ENCODE data around the gene CA10.

Gene CA10

GRCh38 chr17:51733166-51733565, 425.3 kb downstream of the CA10 start:
- no peak for DNase-seq (ENCODE audit: low read depth in 1 of 2, low spot score in 1 of 2)

GRCh38 chr17:51731941-51732722, 426.4 kb downstream of the CA10 start:
- DNase-seq (ENCODE audit: low read depth in 1 of 2, low spot score in 1 of 2) = no peak

DNA sequence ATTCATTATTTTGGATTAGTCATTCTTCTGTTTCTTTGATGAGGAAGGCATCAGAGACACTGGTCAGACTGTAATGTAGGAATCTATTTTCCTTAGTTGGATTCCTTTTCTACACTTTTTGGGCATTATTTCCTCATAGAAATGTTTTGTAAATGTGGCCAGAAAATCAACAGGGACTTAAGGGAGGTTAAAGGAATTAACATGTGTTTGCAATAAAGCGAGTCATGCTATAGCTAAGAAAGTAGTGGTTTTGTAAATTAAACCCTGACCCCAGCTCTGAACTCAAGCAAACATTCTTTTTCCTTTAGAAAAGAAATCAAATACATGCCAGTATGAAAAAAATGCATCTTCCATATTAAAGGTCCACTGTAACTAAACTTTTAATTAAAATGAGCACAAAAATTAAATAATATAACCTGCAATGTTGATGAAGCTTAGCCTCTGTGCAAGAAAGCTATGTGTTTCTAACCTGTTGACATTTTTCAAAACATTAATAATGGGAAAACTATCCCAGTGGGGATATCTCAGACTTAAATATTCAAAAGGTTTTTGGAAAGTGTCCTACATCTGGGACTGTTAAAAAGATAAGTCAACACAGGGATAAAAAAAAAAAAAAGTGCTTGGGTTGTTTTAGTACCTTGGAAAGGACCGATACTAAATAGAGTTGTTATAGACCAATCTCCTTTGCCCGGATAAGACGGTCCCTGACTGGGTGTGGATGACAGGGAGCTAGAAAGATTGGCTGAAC, 428.0 kb downstream of the CA10 start:
- no peak for DNase-seq (ENCODE audit: low read depth in 1 of 2, low spot score in 1 of 2)

GRCh38 chr17:51725185-51725584, 433.3 kb downstream of the CA10 start:
- no peak for DNase-seq (ENCODE audit: low read depth in 1 of 2, low spot score in 1 of 2)

DNA sequence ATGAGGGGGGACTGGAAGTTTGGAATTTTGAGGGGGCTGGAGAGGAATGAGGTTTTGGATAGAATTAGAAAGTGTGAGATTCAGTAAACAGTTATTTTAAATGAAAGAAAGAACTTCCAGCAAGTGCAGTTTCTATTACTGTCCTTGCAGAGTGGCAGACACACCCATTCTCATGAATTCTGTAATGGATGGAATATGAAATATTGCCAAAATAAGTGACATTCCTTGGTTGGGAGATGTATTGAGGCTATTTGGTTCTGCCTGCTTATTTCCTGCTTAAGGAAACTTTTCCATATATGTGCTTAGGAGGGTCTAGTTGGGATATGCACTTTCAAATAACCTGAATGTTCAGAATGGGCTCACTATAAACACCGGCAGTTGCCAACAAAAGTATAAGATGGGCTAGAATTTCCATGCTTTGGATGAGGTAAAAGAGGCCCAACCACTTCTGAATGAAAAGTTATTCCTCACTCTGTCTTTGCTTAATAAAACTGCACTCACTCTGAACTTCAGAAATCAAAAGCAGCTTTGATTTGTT, 434.4 kb downstream of the CA10 start:
- DNase-seq (ENCODE audit: low read depth in 1 of 2, low spot score in 1 of 2) = no peak

DNA sequence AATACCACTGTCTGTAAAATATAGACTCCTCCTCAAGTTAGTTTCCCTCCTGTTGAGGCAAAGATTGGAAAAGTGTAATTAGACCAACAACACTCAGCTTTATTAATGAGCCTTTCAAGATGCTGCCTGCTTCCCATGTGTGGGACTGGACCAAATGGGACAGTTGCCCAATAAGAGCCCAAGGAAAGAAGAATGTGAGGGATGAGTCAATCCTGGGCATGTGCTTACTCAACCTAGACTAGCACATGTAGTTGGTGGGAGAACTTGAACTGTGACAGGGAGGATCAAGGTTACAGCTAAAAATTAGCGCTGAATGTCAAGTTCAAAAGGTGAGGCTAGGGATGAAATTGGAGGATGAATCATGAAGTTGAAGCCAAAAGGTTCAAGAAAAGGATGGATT, 435.5 kb downstream of the CA10 start:
- no peak for DNase-seq (ENCODE audit: low read depth in 1 of 2, low spot score in 1 of 2)

GRCh38 chr17:51721730-51722129, 436.8 kb downstream of the CA10 start:
- DNase-seq (ENCODE audit: low read depth in 1 of 2, low spot score in 1 of 2) = no peak

GRCh38 chr17:51720439-51720838, 438.1 kb downstream of the CA10 start:
- no peak for DNase-seq (ENCODE audit: low read depth in 1 of 2, low spot score in 1 of 2)

- DNase-seq (ENCODE audit: low read depth in 1 of 2, low spot score in 1 of 2) = no peak
Measured at GRCh38 chr17:51718983-51719382, 439.5 kb downstream of the CA10 start.

- DNase-seq (ENCODE audit: low read depth in 1 of 2, low spot score in 1 of 2) = no peak
Measured at GRCh38 chr17:51711581-51711980, 446.9 kb downstream of the CA10 start.

GRCh38 chr17:51710634-51710979, 447.9 kb downstream of the CA10 start:
- DNase-seq (ENCODE audit: low read depth in 1 of 2, low spot score in 1 of 2) = no peak

DNA sequence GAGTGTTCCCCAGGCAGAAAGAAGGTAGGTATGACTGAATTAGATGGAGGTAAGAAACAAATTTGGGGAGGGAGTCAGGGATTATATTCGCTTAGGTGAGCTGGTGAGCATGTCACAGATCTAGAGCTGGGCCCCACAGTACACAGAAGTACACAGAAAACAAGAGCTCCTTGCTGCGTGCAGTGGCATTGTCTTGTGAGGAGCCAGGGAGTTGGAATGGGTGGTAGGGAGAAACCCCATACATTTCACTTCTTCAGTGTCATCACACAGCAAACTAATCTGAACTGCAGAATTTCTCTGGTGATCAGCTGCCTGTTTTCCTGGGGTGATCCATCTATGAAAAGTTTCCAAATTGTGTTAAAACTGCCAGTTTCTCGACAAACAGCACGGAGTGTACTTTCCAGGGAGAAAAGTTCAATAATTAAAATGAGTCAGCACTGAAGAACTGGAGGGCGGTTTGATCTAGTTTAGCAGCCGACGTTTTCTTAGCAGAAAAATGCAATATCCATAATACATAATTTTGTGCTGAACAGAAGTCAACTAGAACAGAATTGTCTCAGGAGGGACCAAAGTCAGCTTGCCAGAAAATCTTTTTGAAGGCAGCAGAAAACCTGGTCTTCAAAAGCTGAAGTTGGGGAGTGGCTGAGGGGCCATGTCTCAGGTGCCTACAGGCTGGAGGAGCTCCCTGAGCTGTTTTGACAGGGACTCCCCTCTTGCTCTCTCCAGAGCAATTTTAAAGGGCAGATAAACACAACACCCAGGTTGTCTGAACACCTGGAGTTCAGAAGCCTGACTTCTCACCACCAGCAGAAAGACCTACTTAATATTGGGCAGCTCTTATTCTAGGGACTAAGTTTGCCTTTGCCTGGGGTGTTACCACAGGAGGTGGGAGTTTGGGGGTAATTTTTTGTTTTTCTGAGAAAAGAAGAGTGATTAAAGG, 448.6 kb downstream of the CA10 start:
- DNase-seq (ENCODE audit: low read depth in 1 of 2, low spot score in 1 of 2) = no peak

GRCh38 chr17:51707216-51707615, 451.3 kb downstream of the CA10 start:
- no peak for DNase-seq (ENCODE audit: low read depth in 1 of 2, low spot score in 1 of 2)

GRCh38 chr17:51706093-51706492, 452.4 kb downstream of the CA10 start:
- DNase-seq (ENCODE audit: low read depth in 1 of 2, low spot score in 1 of 2) = no peak

DNA sequence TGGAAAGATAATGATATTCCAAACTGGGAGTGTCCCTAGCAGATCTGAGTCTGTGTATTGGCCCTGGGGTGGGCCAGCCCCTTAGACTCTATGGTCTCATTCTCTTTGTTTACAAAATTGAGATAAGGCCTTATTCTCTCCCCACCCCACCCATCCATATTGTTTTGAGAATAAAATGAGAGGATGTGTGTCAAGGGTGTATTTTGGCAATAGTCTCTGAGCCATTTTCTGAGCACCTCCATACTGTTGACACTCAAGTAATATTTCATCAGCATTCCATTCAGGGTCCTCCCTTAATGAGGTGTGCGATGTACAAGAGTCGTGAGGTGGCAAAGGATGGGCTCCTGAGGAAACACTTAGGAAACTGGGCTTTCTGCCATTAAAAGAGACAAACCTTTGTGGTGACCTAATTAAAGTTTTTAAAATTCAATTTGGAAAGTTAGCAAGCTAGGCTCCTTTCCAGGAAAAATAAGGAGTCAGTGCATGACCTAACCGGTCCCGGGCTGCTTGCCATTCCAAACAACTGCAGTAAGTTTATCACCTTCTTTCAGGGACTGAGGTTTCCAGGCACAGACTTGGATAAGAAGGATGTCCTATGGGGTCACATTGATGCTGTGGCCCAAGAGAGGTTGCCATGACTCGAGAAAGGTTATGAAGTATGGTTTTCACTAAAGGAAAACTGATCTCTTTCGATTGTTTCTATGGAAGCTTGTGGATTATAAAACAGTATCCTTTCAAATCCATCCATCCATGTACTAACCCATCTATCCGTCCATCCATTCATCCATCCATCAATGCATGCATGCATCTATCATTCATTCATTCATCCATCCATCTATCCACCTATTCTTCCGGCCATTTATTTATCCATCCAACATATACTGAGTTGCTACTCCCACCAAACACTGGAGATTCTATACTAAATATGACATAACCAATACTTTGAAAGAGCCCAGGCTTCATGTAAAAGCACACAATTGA, 454.9 kb downstream of the CA10 start:
- no peak for DNase-seq (ENCODE audit: low read depth in 1 of 2, low spot score in 1 of 2)

- DNase-seq (ENCODE audit: low read depth in 1 of 2, low spot score in 1 of 2) = no peak
Measured at GRCh38 chr17:51702963-51703360, 455.6 kb downstream of the CA10 start.

- no peak for DNase-seq (ENCODE audit: low read depth in 1 of 2, low spot score in 1 of 2)
Measured at GRCh38 chr17:51701501-51701900, 457.0 kb downstream of the CA10 start.

DNA sequence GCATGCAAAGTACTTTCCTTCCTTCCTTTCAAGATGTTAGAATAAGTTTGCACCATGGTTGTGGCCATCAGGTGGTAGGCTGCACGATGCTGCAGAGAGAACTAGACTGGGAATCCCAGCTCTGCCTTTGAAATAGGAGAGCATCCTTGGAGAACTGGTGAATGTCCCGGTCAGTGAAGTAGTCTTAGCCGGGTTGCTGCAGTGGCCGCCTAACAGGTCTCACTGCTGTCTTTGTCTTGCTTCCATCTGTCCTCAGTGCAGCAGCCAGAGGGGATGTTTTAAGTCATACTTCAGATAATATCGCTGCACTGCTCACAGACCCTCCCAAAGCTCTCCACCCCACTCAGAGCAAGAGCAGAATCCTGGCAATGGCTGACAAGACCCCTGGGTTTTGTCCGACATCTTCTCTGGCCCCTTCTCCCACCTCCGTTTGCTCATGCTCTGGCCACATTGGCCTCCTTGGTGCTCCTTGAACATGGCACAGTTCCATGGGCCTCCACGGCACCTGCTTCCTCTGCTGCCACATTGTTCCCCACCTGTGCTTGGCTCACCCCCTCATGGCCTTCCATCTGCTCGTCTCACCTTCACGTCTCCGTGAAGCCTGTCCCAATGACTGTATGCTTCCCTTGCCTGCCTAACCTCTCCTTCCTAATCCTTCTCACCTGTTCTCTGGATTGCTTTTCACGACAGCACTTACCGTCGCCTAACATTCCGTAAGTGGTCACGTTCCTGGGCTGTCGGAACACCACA, 458.3 kb downstream of the CA10 start:
- no peak for DNase-seq (ENCODE audit: low read depth in 1 of 2, low spot score in 1 of 2)

GRCh38 chr17:51699303-51699702, 459.2 kb downstream of the CA10 start:
- DNase-seq (ENCODE audit: low read depth in 1 of 2, low spot score in 1 of 2) = no peak
